HL-60/S4 treated with phorbol 12-myristate 13-acetate at 8.2 ng/mL for 4 days and 3 days (cell line): ENCODE measurements around the gene MEGF11.
"Not testable (repeated sequence)": the region's sequence is repeated elsewhere in the genome, so short reads cannot be mapped to it uniquely, and the experiment has no call there.

Experiments
- in situ Hi-C: fragments of 300-500 bp; cut with MboI; formaldehyde crosslinking; loops from 2 replicates; pipeline ENCODE4 v1.15.0; 2022; ENCODE audit warnings: low sequenced_read_pairs

Gene MEGF11

GRCh38 chr15:66016199-66016598, 237.4 kb downstream of the MEGF11 start:
- in situ Hi-C loops = no loop called here

DNA sequence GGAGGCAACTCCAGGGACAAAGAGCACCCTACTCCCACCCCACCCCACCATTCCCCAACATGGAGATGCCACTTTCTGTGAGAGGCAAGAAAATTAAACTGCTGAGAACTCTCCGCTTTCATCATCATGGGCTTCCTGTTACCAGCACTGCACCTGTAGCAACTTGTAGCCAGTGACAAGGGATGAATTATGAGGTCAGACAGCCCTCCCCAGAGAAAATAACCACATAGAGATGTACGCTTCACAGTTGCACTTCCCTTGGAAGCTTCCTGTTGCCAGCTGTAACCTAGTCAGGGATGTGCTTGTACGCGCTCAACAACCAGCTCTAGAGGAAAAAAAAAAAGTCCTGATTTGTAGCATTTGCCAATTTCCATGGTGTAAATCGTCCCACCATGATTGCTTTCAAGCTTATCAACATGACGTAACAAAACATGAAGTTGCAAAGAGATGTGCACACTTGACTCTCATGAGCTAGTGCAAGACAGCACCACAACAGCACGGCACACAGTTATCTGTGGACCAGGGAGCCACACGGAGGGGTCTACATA, 238.8 kb downstream of the MEGF11 start:
- in situ Hi-C loops = no loop called here

- in situ Hi-C loops = no loop called here
Measured at GRCh38 chr15:66014022-66014421, 239.5 kb downstream of the MEGF11 start.

GRCh38 chr15:66008940-66009562, 244.5 kb downstream of the MEGF11 start:
- in situ Hi-C loops = no loop called here

- in situ Hi-C loops = no loop called here
Measured at GRCh38 chr15:66007663-66008262, 245.8 kb downstream of the MEGF11 start.

- in situ Hi-C loops = no loop called here
Measured at GRCh38 chr15:66006986-66007385, 246.6 kb downstream of the MEGF11 start.

- in situ Hi-C loops = no loop called here
Measured at GRCh38 chr15:66004618-66005262, 248.8 kb downstream of the MEGF11 start.

GRCh38 chr15:66003129-66003528, 250.4 kb downstream of the MEGF11 start:
- in situ Hi-C loops = not testable (repeated sequence)

DNA sequence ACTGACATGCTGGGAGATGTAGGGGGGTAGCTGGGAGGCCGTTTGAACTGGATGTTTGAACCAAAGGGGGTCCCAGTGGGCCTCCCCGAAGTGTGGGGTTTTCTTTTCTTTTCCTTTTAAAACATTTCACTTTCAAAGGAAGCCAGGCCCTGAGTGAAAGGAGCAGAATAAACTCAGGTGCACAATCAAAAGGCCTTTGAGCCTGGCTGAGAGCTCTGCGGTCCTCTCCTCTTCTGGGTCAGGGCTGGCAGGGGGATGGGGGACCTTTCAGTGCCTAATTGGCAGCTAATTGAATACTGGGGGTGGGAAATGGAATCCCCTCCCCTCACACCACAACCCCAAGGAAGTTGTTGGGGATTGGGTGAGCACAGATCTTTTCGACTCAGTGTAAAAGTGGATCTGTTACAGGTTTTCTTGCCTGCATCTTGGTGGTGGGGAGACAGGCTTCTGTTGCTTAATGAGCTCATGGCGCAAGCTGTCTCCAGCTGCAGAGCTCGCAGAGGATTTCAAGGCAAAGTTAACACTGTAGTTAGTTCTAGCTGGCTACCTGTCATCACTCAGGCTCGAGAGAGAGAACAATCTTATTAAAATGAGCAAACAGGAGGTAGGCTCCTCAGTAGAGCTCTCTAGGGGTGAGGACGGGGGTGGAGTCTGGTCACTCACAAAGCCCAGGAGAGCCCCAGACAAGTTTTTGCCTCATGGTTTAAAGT, 251.7 kb downstream of the MEGF11 start:
- in situ Hi-C loops = no loop called here

DNA sequence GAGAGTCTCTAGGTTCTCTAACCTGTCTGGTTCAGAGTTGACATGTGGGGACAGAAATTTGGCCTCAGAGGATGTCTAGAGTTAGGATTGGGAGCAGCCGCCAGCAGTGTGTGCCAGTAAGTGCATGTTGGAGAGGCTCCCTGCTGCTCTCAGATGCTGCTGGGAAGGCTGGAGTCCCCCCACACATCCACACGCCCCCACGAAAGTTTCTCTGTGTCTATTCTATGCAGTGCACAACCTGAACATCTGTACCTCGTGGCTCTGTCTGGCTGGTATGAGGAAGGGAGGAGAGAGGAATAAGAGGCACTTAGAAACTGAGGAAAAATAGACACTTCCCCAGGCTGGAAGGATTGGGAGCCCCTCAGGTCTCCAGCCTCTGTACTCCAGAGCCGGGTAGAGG, 252.5 kb downstream of the MEGF11 start:
- in situ Hi-C loops = no loop called here

DNA sequence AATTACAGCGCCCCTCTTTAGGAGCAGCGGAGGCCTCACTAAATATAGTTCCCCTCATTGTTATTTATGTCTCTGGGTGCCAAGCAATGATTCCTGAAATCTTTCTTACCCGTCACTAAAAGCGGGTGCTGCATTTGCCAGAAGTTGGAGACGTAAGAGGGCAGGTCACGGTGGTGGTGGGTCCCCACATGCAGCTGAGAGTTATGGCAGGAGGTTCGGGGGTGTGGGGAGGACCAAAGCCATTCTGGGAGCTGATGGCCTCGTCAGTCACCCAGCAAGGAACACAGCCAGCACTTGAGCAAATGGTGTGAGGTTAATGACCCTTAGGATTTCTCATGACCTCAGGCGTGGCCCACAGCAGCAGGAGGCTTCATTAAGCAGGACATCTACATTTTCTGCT, 255.1 kb downstream of the MEGF11 start:
- in situ Hi-C loops = no loop called here

DNA sequence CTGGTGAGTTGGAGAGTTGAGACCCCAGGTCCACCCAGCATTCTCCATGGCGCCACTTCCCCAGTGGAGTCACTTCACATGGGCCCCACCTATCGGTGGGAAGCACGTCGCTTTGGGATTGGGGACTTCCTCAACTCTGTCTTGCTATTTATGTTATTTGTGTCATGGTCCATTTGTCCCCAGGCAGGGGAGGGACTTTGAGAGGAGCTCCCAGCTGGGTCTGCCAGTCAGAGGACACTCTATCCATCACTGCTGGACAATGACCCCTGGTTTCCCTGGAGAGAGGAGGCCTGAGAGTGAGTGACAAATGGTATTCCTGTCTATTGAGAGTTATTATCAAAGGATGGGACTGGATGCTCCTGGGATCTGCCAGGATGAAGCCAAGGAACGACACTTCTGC, 256.6 kb downstream of the MEGF11 start:
- in situ Hi-C loops = no loop called here

GRCh38 chr15:65994832-65995231, 258.7 kb downstream of the MEGF11 start:
- in situ Hi-C loops = no loop called here

DNA sequence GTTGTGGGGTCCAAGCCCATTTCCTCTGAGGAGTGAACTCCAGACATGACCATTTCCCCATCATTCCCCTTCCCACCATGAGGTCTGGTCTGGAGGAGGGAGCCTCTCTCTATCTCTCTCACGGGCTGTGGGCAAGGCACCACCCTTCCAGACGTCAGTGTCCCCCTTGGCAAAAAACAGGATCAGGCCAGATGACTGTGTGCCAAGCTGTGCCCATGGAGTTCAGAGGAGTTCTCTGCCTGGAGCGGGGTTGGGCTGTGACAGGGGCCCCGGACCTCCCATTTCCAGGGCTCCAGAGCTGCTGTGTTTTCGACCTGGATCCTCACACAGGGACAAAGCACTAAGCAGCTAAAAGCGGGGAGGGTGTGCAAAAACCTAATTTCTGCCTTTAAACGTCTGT, 259.8 kb downstream of the MEGF11 start:
- in situ Hi-C loops = no loop called here

DNA sequence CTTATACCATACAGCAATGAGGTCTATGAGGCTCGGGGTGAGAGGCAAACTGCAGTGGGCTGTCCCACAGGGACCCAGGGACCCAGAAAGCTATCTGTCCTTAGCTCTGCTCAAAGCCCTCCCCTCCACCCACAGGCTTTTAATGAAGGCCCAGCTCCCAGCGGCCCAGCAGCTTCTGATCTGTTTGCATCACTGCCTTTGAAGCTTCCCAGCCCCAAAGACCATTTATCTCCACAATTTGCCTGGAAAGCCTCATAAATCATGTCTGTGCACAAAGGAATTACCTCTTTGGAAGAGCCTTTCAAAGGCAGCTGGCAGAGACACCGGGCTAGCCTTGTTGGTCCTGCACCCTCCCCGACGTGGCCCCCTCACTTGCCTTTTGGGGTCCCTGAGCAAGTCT, 260.3 kb downstream of the MEGF11 start:
- in situ Hi-C loops = no loop called here

- in situ Hi-C loops = no loop called here
Measured at GRCh38 chr15:65991721-65992483, 261.6 kb downstream of the MEGF11 start.

GRCh38 chr15:65990298-65990981, 263.1 kb downstream of the MEGF11 start:
- in situ Hi-C loops = no loop called here

GRCh38 chr15:65987100-65987499, 266.4 kb downstream of the MEGF11 start:
- in situ Hi-C loops = no loop called here

- in situ Hi-C loops = no loop called here
Measured at GRCh38 chr15:65986416-65986815, 267.1 kb downstream of the MEGF11 start.

GRCh38 chr15:65985387-65985786, 268.2 kb downstream of the MEGF11 start:
- in situ Hi-C loops = no loop called here
